ENCODE data around the gene RPUSD1. TPM values are rescaled to one million over a fixed set of nuclear protein-coding genes. Genes with fewer than 3 reads are reported as not detected.

Gene RPUSD1
- total RNA-seq, 1 donor from 2014 or later, result 12.6 TPM

Small RNA genes lying within 50 kb of the gene (small RNA-seq; reads per million reads assigned to genes)
- gene MIR662, result not detected

Other genes with a start within 250 kb of the RPUSD1 start
- not detected for gene PRR35, start 228.0 kb downstream of the RPUSD1 start, total RNA-seq
- gene NHLRC4, start 221.4 kb downstream of the RPUSD1 start, total RNA-seq, result 0.41 TPM
- gene PIGQ, start 218.4 kb downstream of the RPUSD1 start, total RNA-seq, result 16.7 TPM
- gene RAB40C, start 198.3 kb downstream of the RPUSD1 start, total RNA-seq, result 25.3 TPM
- 0.41 TPM for gene WFIKKN1, start 157.4 kb downstream of the RPUSD1 start, total RNA-seq
- 31.8 TPM for gene METTL26, start 152.1 kb downstream of the RPUSD1 start, total RNA-seq
- 9.8 TPM for gene MCRIP2, start 146.6 kb downstream of the RPUSD1 start, total RNA-seq
- gene WDR90, start 139.0 kb downstream of the RPUSD1 start, total RNA-seq, result 8.2 TPM
- 17.9 TPM for gene RHOT2, start 120.2 kb downstream of the RPUSD1 start, total RNA-seq
- gene RHBDL1, start 112.7 kb downstream of the RPUSD1 start, total RNA-seq, result 2.0 TPM
- 77.5 TPM for gene STUB1, start 108.0 kb downstream of the RPUSD1 start, total RNA-seq
- 10.2 TPM for gene JMJD8, start 104.0 kb downstream of the RPUSD1 start, total RNA-seq
- gene WDR24, start 98.0 kb downstream of the RPUSD1 start, total RNA-seq, result 2.9 TPM
- gene FBXL16, start 82.6 kb downstream of the RPUSD1 start, total RNA-seq, result 4.5 TPM
- 23.6 TPM for gene METRN, start 73.3 kb downstream of the RPUSD1 start, total RNA-seq
- gene ANTKMT, start 67.2 kb downstream of the RPUSD1 start, total RNA-seq, result 13.0 TPM
- gene CCDC78, start 61.9 kb downstream of the RPUSD1 start, total RNA-seq, result 4.5 TPM
- 11.4 TPM for gene HAGHL, start 61.3 kb downstream of the RPUSD1 start, total RNA-seq
- gene CIAO3, start 47.4 kb downstream of the RPUSD1 start, total RNA-seq, result 50.1 TPM
- gene MSLN, start 27.6 kb downstream of the RPUSD1 start, total RNA-seq, result not detected
- gene CHTF18, start 239 bp upstream of the RPUSD1 start, total RNA-seq, result 9.8 TPM
- not detected for gene GNG13, start 12.4 kb upstream of the RPUSD1 start, total RNA-seq
- 10.2 TPM for gene LMF1, start 182.6 kb upstream of the RPUSD1 start, total RNA-seq
- 22.8 TPM for gene SOX8, start 193.4 kb upstream of the RPUSD1 start, total RNA-seq